ENCODE measurements around the gene DENND1B. TPM values are rescaled to one million over a fixed set of nuclear protein-coding genes. Genes with fewer than 3 reads are reported as not detected.
A peak's percentile ranks its signal among the peaks of the same experiment; 100 is the strongest.

The DENND1B gene
- total and polyA plus RNA-seq, 2 donors (not counting 1 experiment from before 2014, with no cell fraction given), result 5.5 to 8.4 TPM

DNA sequence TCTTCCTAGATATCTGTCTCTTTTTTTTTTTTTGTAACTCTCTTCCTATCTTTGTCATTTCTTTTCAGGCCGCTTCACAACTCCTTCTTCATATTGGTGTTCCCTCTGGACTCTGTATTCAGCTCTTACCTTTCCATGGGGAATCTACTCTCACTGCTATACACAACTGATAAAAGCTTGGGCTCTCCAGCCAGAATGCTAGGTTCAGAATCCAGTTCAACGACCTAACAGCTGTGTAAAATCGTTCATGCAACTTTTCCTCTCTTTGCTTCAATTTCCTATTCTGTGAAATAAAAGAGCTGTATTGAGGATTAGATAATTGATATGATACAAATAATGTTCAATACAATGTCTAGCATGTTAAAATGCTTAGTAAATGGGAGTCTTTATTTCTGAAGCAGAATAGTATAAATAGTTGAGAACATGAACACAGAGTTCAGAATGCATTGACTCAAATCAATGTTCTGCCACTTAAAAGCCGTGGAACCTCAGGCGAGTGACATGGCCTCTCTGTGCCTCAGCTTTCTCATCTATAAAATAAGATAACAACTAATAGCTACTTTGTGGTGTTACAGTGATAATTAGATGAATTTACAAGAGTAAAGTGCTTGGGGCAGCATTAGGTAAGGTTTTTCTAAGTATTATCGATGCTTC, 88.5 kb downstream of the DENND1B start:
- no peak for TF ChIP-seq CTCF (conservative IDR thresholded peaks at IDR 0.05 in 1 of 2, IDR thresholded peaks at IDR 0.05 in 1 of 2; ENCODE audit: low read depth in 1 of 2, low read length in 2 of 2)
- TF ChIP-seq EZH2 (IDR thresholded peaks at IDR 0.05; ENCODE audit: low read length, missing control alignments), result no peak
- Histone ChIP-seq H3K4me2 (ENCODE audit: extremely low read depth, insufficient read depth, low read length) (no peak overlapping the region), H4K20me1 (ENCODE audit: control insufficient read depth, extremely low read depth, insufficient read depth, low read length) (peaks cover 2% of the 10 kb centered on the region), H3K36me3 (ENCODE audit: control insufficient read depth, insufficient read depth, low read length) (no peaks in the 10 kb centered on the region), H3K9me3 (ENCODE audit: control insufficient read depth, insufficient read depth, low read depth, low read length) (no peaks in the 10 kb centered on the region), H3K4me3 (replicated peaks in 1 of 4; ENCODE audit: control extremely low read depth in 1 of 4, insufficient read depth in 1 of 4, low read depth in 3 of 4, low read length in 4 of 4) (no peak overlapping the region), H3K27me3 (ENCODE audit: control insufficient read depth, insufficient read depth, low read length) (no peaks in the 10 kb centered on the region), H3K9ac (ENCODE audit: insufficient read depth, low read length) (no peak overlapping the region), H2AFZ (ENCODE audit: low read length) (no peak overlapping the region), H3K27ac (ENCODE audit: insufficient read depth, low read length) (no peak overlapping the region), H3K4me1 (ENCODE audit: control insufficient read depth, extremely low read depth, insufficient read depth, low read length) (no peaks in the 10 kb centered on the region), H3K79me2 (ENCODE audit: control insufficient read depth, insufficient read depth, low read length) (no peaks in the 10 kb centered on the region)
- no peak for DNase-seq (ENCODE audit: low read depth in 2 of 2)

GRCh38 chr1:197686231-197686630, 89.0 kb downstream of the DENND1B start:
- Histone ChIP-seq H3K9me3 (ENCODE audit: control insufficient read depth, insufficient read depth, low read depth, low read length) (no peaks in the 10 kb centered on the region), H3K27ac (ENCODE audit: insufficient read depth, low read length) (no peak overlapping the region), H3K36me3 (ENCODE audit: control insufficient read depth, insufficient read depth, low read length) (no peaks in the 10 kb centered on the region), H3K79me2 (ENCODE audit: control insufficient read depth, insufficient read depth, low read length) (no peaks in the 10 kb centered on the region), H3K9ac (ENCODE audit: insufficient read depth, low read length) (no peak overlapping the region), H2AFZ (ENCODE audit: low read length) (no peak overlapping the region), H4K20me1 (ENCODE audit: control insufficient read depth, extremely low read depth, insufficient read depth, low read length) (peaks cover 2% of the 10 kb centered on the region), H3K4me1 (ENCODE audit: control insufficient read depth, extremely low read depth, insufficient read depth, low read length) (no peaks in the 10 kb centered on the region), H3K4me2 (ENCODE audit: extremely low read depth, insufficient read depth, low read length) (no peak overlapping the region), H3K4me3 (replicated peaks in 1 of 4; ENCODE audit: control extremely low read depth in 1 of 4, insufficient read depth in 1 of 4, low read depth in 3 of 4, low read length in 4 of 4) (no peak overlapping the region), H3K27me3 (ENCODE audit: control insufficient read depth, insufficient read depth, low read length) (no peaks in the 10 kb centered on the region)
- no peak for TF ChIP-seq CTCF (conservative IDR thresholded peaks at IDR 0.05 in 1 of 2, IDR thresholded peaks at IDR 0.05 in 1 of 2; ENCODE audit: low read depth in 1 of 2, low read length in 2 of 2)
- no peak for TF ChIP-seq EZH2 (IDR thresholded peaks at IDR 0.05; ENCODE audit: low read length, missing control alignments)
- no peak for DNase-seq (ENCODE audit: low read depth in 2 of 2)

GRCh38 chr1:197685785-197686184, 89.5 kb downstream of the DENND1B start:
- no peak for TF ChIP-seq CTCF (conservative IDR thresholded peaks at IDR 0.05 in 1 of 2, IDR thresholded peaks at IDR 0.05 in 1 of 2; ENCODE audit: low read depth in 1 of 2, low read length in 2 of 2)
- TF ChIP-seq EZH2 (IDR thresholded peaks at IDR 0.05; ENCODE audit: low read length, missing control alignments), result no peak
- Histone ChIP-seq H3K9me3 (ENCODE audit: control insufficient read depth, insufficient read depth, low read depth, low read length) (no peaks in the 10 kb centered on the region), H3K27ac (ENCODE audit: insufficient read depth, low read length) (no peak overlapping the region), H3K27me3 (ENCODE audit: control insufficient read depth, insufficient read depth, low read length) (no peaks in the 10 kb centered on the region), H3K79me2 (ENCODE audit: control insufficient read depth, insufficient read depth, low read length) (no peaks in the 10 kb centered on the region), H3K4me1 (ENCODE audit: control insufficient read depth, extremely low read depth, insufficient read depth, low read length) (no peaks in the 10 kb centered on the region), H3K4me3 (replicated peaks in 1 of 4; ENCODE audit: control extremely low read depth in 1 of 4, insufficient read depth in 1 of 4, low read depth in 3 of 4, low read length in 4 of 4) (no peak overlapping the region), H3K36me3 (ENCODE audit: control insufficient read depth, insufficient read depth, low read length) (no peaks in the 10 kb centered on the region), H3K4me2 (ENCODE audit: extremely low read depth, insufficient read depth, low read length) (no peak overlapping the region), H4K20me1 (ENCODE audit: control insufficient read depth, extremely low read depth, insufficient read depth, low read length) (peaks cover 2% of the 10 kb centered on the region), H3K9ac (ENCODE audit: insufficient read depth, low read length) (no peak overlapping the region), H2AFZ (ENCODE audit: low read length) (no peak overlapping the region)
- peak in 1 of 2 donors; percentile 55 for DNase-seq (ENCODE audit: low read depth in 2 of 2)

All from fibroblast of lung (primary cell).